Right lobe of liver (tissue), 6 donors: ENCODE results near the gene FCN3. TPM values are rescaled to one million over a fixed set of nuclear protein-coding genes. Genes with fewer than 3 reads are reported as not detected.
"Not testable (repeated sequence)": the region's sequence is repeated elsewhere in the genome, so short reads cannot be mapped to it uniquely, and the experiment has no call there.

Experiments
- ATAC-seq, 4 donors: fragments of 200-7000 bp; cut with Tn5 transposase; one replicate each; pipeline ENCODE4 v1.9.1; 2020; ENCODE audit warnings: mild to moderate bottlenecking in 4 of 4, moderate library complexity in 4 of 4
- DNase-seq, 3 donors: peaks; one replicate each; pipeline ENCODE4 v3.0.0-alpha.2; 2020
- H3K27ac ChIP-seq, 3 donors: fragments of 200-600 bp; one replicate each; pipeline ENCODE4 v1.8.0; 2022
- H3K27me3 ChIP-seq, 2 donors: fragments of 200-600 bp; one replicate each; pipeline ENCODE4 v1.8.0; 2022
- H3K36me3 ChIP-seq, 4 donors: fragments of 200-600 bp; sonication (generic) in 1 of 4; one replicate each; pipeline versions ENCODE4 v1.5.1 to v1.8.0; 2017 to 2022; ENCODE audit warnings: control low read depth in 1 of 4
- H3K4me1 ChIP-seq, 4 donors: fragments of 200-600 bp; sonication (generic) in 1 of 4; one replicate each; pipeline versions ENCODE4 v1.5.1 to v1.8.0; 2017 to 2022; ENCODE audit warnings: control low read depth in 1 of 4
- H3K4me3 ChIP-seq, 3 donors: fragments of 200-600 bp; one replicate each; pipeline ENCODE4 v1.8.0; 2022
- H3K9me3 ChIP-seq, 4 donors: fragments of 200-600 bp; sonication (generic) in 1 of 4; one replicate each; pipeline versions ENCODE4 v1.5.1 to v1.8.0; 2017 to 2022; ENCODE audit warnings: control low read depth in 1 of 4
- CTCF ChIP-seq, 4 donors: fragments of 200-600 bp in 3 of 4; fragments of 450-650 bp in 1 of 4; IDR thresholded peaks; one replicate each; pipeline versions ENCODE4 v1.5.1 to v1.8.0; 2016 to 2022; ENCODE audit warnings: antibody characterized with exemption in 4 of 4, mild to moderate bottlenecking in 2 of 4
- POLR2A ChIP-seq: fragments of 450-650 bp; IDR thresholded peaks from one replicate; pipeline ENCODE4 v1.6.1; 2017; ENCODE audit warnings: antibody characterized with exemption, mild to moderate bottlenecking
- WGBS: methylation state at CpG from one replicate; pipeline ENCODE4 v1.1.6; 2018; ENCODE audit warnings: low coverage, low lambda C conversion rate; ENCODE audit not compliant: insufficient coverage; ENCODE audit errors: missing lambda C conversion rate; 5-methylcytosine and 5-hydroxymethylcytosine counted together
- intact Hi-C, 2 donors: fragments of 100-400 bp; cut with DNase I; formaldehyde crosslinking; loops; one replicate each; pipeline versions ENCODE4 v1.11.2 to v1.14.1; 2022
- total RNA-seq, 6 experiments: library from RNA; depleted of rRNA in 2 of 6; stranded (reverse); fragments of >200 nt in 2 of 6; fragmentation: NEBNext Ultra II Directional in 3 of 6; extraction: Animal tissue kit (Norgen Biotek cat#: 25700) in 3 of 6; gene quantifications; one replicate each; pipeline versions ENCODE4 v1.1.0 to v1.2.4, GENCODE V29; 2016 to 2023
- donor health status: DM: no; HTN: yes; CAD: no.
- donor health status: DM: no; HTN: no; CAD: no.
- donor health status: DM: no; HTN: no; CAD: no.
- donor health status: DM: no; HTN: yes; CAD: no.
- donor health status: DM: no; HTN: yes; CAD: no.

The FCN3 gene
- total RNA-seq, 6 experiments from 2014 or later: 81.6 to 213 (median 111) TPM

GRCh38 chr1:27391511-27392095, 17.0 kb upstream of the FCN3 start:
- intact Hi-C loops: loop anchor here in 1 of 2 donors (5.0 kb wide), 2 partner anchors 34 to 89 kb away; no protein-coding TSS in a partner anchor
- 8% methylated on average over 6 of the region's 13 CpGs for WGBS
- H3K27ac ChIP-seq: peak overlapping the region; percentile 33 to 54 (median 44)
- no peaks in the 10 kb centered on the region for H3K9me3 ChIP-seq
- peaks cover 0 to 6% (median 0%) of the 10 kb centered on the region in 4 donors for H3K4me1 ChIP-seq
- TF ChIP-seq POLR2A: no peak
- TF ChIP-seq CTCF (IDR thresholded peaks at IDR 0.05): no peak
- H3K36me3 ChIP-seq: no peaks in the 10 kb centered on the region
- ATAC-seq (peak; percentile 18 to 37 (median 27)), DNase-seq (peak in 1 of 3 donors; percentile 68)
- no peaks in the 10 kb centered on the region for H3K27me3 ChIP-seq
- no peak overlapping the region for H3K4me3 ChIP-seq

- Histone ChIP-seq H3K27me3 (no peaks in the 10 kb centered on the region), H3K27ac (no peak overlapping the region), H3K4me1 (peaks cover 0 to 6% (median 0%) of the 10 kb centered on the region in 4 donors), H3K9me3 (no peaks in the 10 kb centered on the region), H3K4me3 (no peak overlapping the region), H3K36me3 (no peaks in the 10 kb centered on the region)
- 39% methylated on average over 4 of the region's 5 CpGs for WGBS
- peak; percentile 65 to 77 (median 70) for ATAC-seq
- DNase-seq: peak in 2 of 3 donors; percentile 72 to 78
- intact Hi-C loops: no loop called here
- TF ChIP-seq CTCF (IDR thresholded peaks at IDR 0.05) (peak; percentile 70 to 85 (median 76)), POLR2A (no peak)
These were observed 13.8 kb upstream of the FCN3 start for GRCh38 chr1:27388337-27389005.

GRCh38 chr1:27384797-27385196, 10.2 kb upstream of the FCN3 start:
- H3K27ac ChIP-seq, H3K4me3 ChIP-seq, H3K9me3 ChIP-seq, DNase-seq, intact Hi-C loops, H3K27me3 ChIP-seq, H3K4me1 ChIP-seq, H3K36me3 ChIP-seq, ATAC-seq: not testable (repeated sequence)
- WGBS: 81% methylated on average over 3 of the region's 3 CpGs

- no peak for ATAC-seq
- H3K9me3 ChIP-seq: no peaks in the 10 kb centered on the region
- no peak overlapping the region for H3K4me3 ChIP-seq
- H3K36me3 ChIP-seq: no peaks in the 10 kb centered on the region
- no peaks in the 10 kb centered on the region for H3K4me1 ChIP-seq
- intact Hi-C loops: no loop called here
- TF ChIP-seq CTCF (IDR thresholded peaks at IDR 0.05): no peak
- TF ChIP-seq POLR2A: no peak
- DNase-seq: no peak
- no peak overlapping the region for H3K27ac ChIP-seq
- no peaks in the 10 kb centered on the region for H3K27me3 ChIP-seq
- WGBS: no CpG with 5 or more reads among the region's 13 CpGs
These were observed 9.0 kb upstream of the FCN3 start for GRCh38 chr1:27383661-27384060.

GRCh38 chr1:27383039-27383605, 8.5 kb upstream of the FCN3 start, which contains the start of gene CD164L2:
Gene CD164L2, minus strand, starts transcription at chr1:27383333. Its CDS starts 94 bp downstream, at chr1:27383239.
- H3K27me3 ChIP-seq: no peaks in the 10 kb centered on the region
- H3K36me3 ChIP-seq: no peaks in the 10 kb centered on the region
- intact Hi-C loops: no loop called here
- no peak within 1 kb of the TSS for H3K4me3 ChIP-seq
- ATAC-seq (peak; percentile 67 to 84 (median 68)), DNase-seq (peak in 1 of 3 donors; percentile 74)
- no peaks in the 10 kb centered on the region for H3K9me3 ChIP-seq
- 14% methylated on average over 4 of the region's 43 CpGs for WGBS
- no peaks in the 10 kb centered on the region for H3K4me1 ChIP-seq
- no peak for TF ChIP-seq POLR2A
- no peak for TF ChIP-seq CTCF (IDR thresholded peaks at IDR 0.05)
- no peak within 1 kb of the TSS for H3K27ac ChIP-seq
